ENCODE measurements around the gene STX16.

The STX16 gene

DNA sequence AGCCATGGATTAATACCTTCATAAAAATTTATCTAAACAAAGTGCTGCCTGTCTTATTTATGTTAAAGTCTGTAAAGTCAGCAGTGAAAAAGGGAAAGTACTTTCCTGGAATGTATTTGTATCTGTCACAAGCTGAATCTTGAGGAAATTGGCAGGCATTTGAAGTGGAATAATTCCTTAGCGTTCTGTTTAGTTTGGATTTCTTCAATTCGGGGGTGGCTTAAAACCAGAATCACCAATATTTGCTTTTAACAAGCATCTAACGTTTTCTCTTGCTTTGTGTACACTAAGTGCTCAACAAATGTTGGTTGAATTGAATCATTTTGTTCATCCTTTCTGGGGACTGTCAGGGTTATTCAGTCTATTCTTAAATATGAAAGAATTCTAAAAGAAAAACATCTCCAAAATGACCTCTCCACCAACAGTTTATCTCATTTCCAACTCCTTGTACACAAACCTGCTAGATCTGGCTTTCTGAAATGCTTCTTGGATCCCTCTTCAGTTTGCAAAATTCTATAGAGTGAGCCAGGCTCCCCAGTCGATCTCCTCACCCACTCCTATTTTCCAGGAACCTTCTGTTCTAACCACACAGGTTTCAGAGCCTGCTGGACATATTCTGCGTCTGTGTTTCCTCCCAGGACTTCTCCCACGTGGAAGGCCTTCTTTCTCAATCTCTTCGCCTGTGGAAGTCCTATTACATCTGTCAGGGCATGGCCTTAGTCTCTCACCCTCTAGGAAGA, 39.5 kb downstream of the STX16 start:
- TF ChIP-seq, protein P1, sequence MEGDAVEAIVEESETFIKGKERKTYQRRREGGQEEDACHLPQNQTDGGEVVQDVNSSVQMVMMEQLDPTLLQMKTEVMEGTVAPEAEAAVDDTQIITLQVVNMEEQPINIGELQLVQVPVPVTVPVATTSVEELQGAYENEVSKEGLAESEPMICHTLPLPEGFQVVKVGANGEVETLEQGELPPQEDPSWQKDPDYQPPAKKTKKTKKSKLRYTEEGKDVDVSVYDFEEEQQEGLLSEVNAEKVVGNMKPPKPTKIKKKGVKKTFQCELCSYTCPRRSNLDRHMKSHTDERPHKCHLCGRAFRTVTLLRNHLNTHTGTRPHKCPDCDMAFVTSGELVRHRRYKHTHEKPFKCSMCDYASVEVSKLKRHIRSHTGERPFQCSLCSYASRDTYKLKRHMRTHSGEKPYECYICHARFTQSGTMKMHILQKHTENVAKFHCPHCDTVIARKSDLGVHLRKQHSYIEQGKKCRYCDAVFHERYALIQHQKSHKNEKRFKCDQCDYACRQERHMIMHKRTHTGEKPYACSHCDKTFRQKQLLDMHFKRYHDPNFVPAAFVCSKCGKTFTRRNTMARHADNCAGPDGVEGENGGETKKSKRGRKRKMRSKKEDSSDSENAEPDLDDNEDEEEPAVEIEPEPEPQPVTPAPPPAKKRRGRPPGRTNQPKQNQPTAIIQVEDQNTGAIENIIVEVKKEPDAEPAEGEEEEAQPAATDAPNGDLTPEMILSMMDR (IDR thresholded peaks at IDR 0.05; ENCODE audit: low read depth, low read length): no peak
- no peak overlapping the region for H3K27ac ChIP-seq
- H3K36me3 ChIP-seq: peaks cover 2% of the 10 kb centered on the region; the same call in 1 of the 2 replicates
- no peak overlapping the region for H3K4me3 ChIP-seq (ENCODE audit: low read depth, low read length)
- no peak for DNase-seq
- no peaks in the 10 kb centered on the region for H3K27me3 ChIP-seq (ENCODE audit: insufficient read depth, low read depth, severe bottlenecking)
- no peaks in the 10 kb centered on the region for H3K9me3 ChIP-seq (ENCODE audit: severe bottlenecking)

DNA sequence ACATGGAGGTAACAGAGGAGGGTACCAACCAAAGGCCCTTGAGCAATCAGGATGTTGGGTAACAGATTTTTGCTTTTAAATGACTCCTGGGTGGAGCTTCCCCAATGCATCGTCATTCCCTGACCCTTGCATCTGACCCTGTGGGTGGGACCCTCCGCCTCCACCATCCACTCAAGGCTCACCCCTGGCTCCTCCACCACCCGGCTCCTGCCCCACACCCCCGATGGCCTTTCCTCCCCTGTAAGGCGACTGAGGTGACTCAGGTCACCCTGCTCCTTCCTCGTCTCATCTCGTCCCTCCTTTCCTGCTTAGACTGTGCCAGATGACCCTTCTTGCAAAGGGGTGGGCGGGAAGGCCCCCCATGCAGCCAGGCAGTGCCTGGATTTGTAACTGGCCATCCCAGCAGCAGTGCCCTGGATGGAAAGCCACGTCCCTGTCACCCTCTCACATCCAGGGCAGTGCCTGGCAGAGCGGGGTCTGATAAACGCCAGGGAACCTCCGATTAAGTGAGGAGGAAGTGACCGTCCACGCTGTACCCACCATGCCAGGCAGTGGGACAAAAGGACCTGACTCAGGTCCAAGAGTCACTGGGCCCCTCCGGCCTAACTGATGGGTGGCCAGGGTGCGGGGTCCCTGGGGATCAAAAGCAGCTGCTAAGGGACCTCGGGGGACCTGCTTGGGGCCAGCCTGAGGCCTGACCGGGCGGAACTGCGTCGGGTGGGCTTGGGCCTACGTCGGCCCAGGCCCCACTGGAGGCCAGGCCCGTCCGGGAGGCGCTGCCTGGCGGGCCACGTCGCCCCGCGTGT, 40.9 kb downstream of the STX16 start:
- Histone ChIP-seq H3K27ac (peak overlapping the region; percentile 62), H3K36me3 (peaks cover 5% of the 10 kb centered on the region), H3K9me3 (ENCODE audit: severe bottlenecking) (no peaks in the 10 kb centered on the region), H3K27me3 (ENCODE audit: insufficient read depth, low read depth, severe bottlenecking) (no peaks in the 10 kb centered on the region), H3K4me3 (ENCODE audit: low read depth, low read length) (no peak overlapping the region)
- no peak for DNase-seq
- TF ChIP-seq, protein P1 (IDR thresholded peaks at IDR 0.05; ENCODE audit: low read depth, low read length): no peak

DNA sequence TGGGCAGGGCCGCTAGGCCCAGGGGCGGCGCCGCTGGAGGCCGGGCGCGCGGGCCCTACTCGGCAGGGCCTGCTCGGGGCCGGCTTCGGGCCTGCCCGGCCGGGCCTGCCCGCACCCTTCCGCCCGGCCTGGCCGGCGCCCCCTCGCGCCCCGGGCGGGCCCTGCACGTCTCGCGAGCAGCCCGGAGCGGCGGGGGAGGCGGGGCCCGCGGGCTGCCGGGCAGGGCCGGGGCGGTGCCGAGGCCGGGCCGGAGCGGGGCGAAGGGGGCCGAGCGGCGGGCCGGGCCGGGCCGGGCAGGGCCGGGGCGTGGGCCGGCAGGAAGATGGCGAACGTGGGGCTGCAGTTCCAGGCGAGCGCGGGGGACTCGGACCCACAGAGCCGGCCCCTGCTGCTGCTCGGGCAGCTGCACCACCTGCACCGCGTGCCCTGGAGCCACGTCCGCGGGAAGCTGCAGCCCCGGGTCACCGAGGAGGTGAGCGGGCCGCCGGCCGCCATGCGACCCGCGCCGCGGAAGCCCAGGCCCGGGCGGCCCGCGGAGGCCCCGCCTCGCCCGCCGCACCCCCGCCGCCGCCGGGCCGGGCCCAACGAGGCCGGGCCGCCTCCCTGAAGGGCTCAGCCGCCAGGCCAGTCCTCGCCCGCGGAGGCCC, 41.6 kb downstream of the STX16 start, which contains the start of gene NPEPL1:
Gene NPEPL1 (plus strand): TSS at position 222 of the 647 bp plus-strand sequence. CDS start 101 bp downstream, at position 323.
- Histone ChIP-seq H3K9me3 (ENCODE audit: severe bottlenecking) (no peaks in the 10 kb centered on the region), H3K27me3 (ENCODE audit: insufficient read depth, low read depth, severe bottlenecking) (no peaks in the 10 kb centered on the region), H3K27ac (peak within 1 kb of the TSS; percentile 62), H3K4me3 (ENCODE audit: low read depth, low read length) (peak within 1 kb of the TSS; percentile 18), H3K36me3 (peaks cover 7% of the 10 kb centered on the region)
- TF ChIP-seq, protein P1 (IDR thresholded peaks at IDR 0.05; ENCODE audit: low read depth, low read length): no peak
- peak; percentile 34 for DNase-seq

DNA sequence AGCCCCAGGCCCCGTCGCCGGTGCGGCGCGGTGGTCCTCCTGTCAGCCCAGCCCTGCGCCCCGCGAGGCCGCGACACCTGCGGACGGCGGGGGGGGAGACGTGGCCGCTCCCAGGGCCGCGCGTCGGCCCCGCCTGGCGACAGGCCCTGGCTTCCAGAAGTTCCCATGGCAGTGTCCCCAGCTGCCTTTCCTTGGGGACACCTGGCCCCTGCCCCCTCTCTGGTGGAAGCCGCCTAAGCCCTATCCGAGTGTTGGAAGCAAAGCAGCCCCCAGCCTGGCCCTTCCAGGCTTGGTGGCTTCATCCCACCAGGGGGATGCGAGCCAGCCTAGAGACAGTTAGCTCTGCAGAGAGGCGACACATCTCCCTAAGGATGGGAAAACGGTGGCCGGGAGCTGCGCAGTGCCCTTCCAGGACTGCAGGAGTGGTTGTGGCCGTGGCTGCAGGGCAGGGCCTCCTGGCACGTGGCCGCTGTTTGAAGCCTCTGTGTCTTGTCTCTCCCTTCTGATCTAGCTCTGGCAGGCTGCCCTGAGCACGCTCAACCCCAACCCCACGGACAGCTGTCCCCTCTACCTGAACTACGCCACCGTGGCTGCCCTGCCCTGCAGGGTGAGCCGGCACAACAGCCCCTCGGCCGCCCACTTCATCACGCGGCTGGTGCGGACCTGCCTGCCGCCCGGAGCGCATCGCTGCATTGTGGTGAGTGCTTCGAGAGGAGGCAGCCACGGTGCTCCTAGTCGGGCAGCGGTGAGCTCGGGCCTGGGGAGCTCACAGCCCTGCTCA, 42.3 kb downstream of the STX16 start:
- TF ChIP-seq, protein P1 (IDR thresholded peaks at IDR 0.05; ENCODE audit: low read depth, low read length): no peak

More for the DNA sequence above, 42.3 kb downstream of the STX16 start:
- Histone ChIP-seq H3K4me3 (ENCODE audit: low read depth, low read length) (peak overlapping the region; percentile 11), H3K9me3 (ENCODE audit: severe bottlenecking) (no peaks in the 10 kb centered on the region), H3K27ac (peak overlapping the region; percentile 54; the same call in 1 of the 2 replicates), H3K27me3 (ENCODE audit: insufficient read depth, low read depth, severe bottlenecking) (no peaks in the 10 kb centered on the region), H3K36me3 (peaks cover 7% of the 10 kb centered on the region)
- peak; percentile 48 for DNase-seq

Data from WERI-Rb-1 (cell line).